ENCODE measurements around the gene PBX1. TPM values are rescaled to one million over a fixed set of nuclear protein-coding genes. Genes with fewer than 3 reads are reported as not detected.

The PBX1 gene
- total and polyA plus RNA-seq, 12 donors = 13.3 to 91.8 (median 62.7) TPM

DNA sequence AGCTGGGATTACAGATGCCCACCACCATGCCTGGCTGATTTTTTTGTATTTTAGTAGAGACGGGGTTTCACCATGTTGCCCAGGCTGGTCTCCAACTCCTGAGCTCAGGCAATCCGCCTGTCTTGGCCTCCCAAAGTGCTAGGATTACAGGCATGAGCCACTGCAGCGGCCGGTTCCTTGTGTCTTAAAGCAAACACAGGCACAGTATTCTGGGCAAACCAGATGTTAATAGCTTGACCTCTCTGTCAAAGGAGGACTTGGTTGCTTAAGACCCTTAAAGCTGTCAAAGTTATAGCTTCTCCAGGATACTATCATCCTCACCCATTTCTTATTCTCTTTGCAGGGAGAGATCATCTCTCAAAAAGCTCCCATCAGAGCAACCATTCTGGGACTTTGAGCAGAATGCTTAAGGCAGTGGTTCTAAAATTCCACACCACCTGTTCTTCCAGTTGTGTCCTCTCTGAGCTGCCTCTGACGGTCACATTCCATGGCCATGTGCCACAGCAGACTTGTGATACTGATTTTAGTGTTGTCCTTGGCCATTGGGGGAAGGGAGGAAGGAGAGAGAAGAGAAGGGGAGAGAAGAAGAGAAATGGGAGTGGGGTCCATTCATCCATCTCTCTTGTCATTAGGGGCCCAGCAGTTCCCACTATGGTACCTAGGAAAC lies 81.8 kb downstream of the PBX1 start:
- Histone ChIP-seq H3K4me3 (no peak overlapping the region), H3K4me1 (peaks cover 17 to 98% (median 83%) of the 10 kb centered on the region in 9 donors), H3K36me3 (no peaks in the 10 kb centered on the region), H3K9me3 (no peaks in the 10 kb centered on the region), H3K27ac (peak overlapping the region in 9 of 10 donors; percentile 3 to 87 (median 72)), H3K27me3 (no peaks in the 10 kb centered on the region)
- WGBS, 2 donors = 63 to 66% methylated on average over 5 of the region's 5 CpGs
- ATAC-seq (peak in 4 of 8 donors; percentile 2 to 18 (median 18)), DNase-seq (peak; percentile 30 to 38)
- intact Hi-C loops (cut with DNase I) = no loop called here
- TF ChIP-seq CTCF (IDR thresholded peaks at IDR 0.05) = no peak

DNA sequence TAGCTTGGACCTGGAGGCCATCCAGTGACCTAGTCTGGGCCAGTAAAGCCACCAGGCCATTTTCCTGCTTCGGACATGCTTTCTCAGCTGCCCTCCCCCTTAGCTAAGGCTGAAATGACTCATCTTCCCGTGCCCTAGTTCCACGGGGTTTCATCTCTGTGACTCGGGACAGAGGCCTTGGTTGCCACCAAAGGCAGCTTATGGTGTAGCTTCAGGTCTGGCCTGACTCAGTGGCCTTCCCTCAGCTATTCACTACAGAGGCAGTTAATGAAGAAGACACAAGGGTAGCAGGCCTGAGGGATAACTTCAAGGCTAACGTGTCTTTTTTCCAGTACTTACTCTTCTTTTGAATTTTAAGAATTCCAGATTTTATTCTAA lies 82.4 kb downstream of the PBX1 start:
- DNase-seq (peak in 1 of 2 donors; percentile 20), ATAC-seq (peak in 2 of 8 donors; percentile 2 to 26)
- H3K4me1 ChIP-seq = peaks cover 17 to 95% (median 78%) of the 10 kb centered on the region in 9 donors

DNA sequence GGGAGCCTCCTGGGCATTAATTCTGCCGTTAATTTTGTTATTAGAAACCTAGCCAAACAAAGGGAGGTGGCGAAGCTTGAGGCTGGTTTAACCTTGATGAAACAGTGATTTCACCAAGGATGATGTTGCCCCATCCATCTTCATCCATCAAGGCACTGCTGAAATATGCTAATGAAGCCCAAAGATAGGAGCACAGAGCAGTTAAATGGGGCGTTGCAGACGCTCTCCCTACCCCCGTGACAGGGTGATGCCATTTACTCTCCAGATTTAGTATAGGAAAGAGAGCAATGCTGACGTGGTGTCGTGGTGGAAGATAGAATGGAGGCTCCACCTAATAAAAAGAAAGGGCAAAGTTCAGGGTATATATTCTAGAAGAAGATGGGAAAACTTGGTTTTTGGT lies 84.0 kb downstream of the PBX1 start:
- WGBS, 2 donors = 72 to 79% methylated on average over 7 of the region's 7 CpGs
- H3K27me3 ChIP-seq = no peaks in the 10 kb centered on the region
- intact Hi-C loops (cut with DNase I) = no loop called here
- peaks cover 7 to 92% (median 72%) of the 10 kb centered on the region in 9 donors for H3K4me1 ChIP-seq
- TF ChIP-seq CTCF (IDR thresholded peaks at IDR 0.05) = no peak
- H3K9me3 ChIP-seq = no peaks in the 10 kb centered on the region
- no peak for DNase-seq
- H3K36me3 ChIP-seq = no peaks in the 10 kb centered on the region
- H3K27ac ChIP-seq = peak overlapping the region in 5 of 10 donors; percentile 14 to 75 (median 37)
- no peak for ATAC-seq
- H3K4me3 ChIP-seq = no peak overlapping the region

More for the DNA sequence above, 82.4 kb downstream of the PBX1 start:
- H3K27ac ChIP-seq = peak overlapping the region in 9 of 10 donors; percentile 3 to 87 (median 72)
- 67 to 69% methylated on average over 5 of the region's 5 CpGs for WGBS, 2 donors
- no peaks in the 10 kb centered on the region for H3K9me3 ChIP-seq
- H3K36me3 ChIP-seq = no peaks in the 10 kb centered on the region
- intact Hi-C loops (cut with DNase I) = no loop called here
- no peak overlapping the region for H3K4me3 ChIP-seq
- TF ChIP-seq CTCF (IDR thresholded peaks at IDR 0.05) = no peak
- H3K27me3 ChIP-seq = no peaks in the 10 kb centered on the region

DNA sequence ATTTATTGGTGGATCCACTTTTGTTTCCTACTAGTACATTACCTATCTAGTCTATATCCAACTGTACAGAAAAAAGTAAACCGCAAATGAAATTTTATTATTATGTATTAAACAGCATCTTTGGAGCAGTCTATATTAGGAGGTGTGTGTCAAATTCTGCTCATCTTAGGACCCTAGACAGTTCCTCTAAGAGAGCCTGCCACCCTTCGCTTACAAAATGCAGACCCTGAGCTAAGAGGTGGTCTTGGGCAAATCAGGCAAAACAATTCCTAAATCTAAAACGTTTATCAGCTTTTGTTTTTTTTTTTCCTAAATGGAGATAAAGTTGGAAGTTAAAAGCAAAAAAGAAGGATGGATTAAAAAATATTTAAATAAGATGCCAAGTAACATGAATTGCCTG lies 85.3 kb downstream of the PBX1 start:
- peaks cover 7 to 92% (median 71%) of the 10 kb centered on the region in 9 donors for H3K4me1 ChIP-seq
- H3K36me3 ChIP-seq = no peaks in the 10 kb centered on the region
- peak overlapping the region in 5 of 10 donors; percentile 17 to 69 (median 40) for H3K27ac ChIP-seq
- no peaks in the 10 kb centered on the region for H3K27me3 ChIP-seq
- WGBS, 2 donors = 74% methylated on average over 3 of the region's 3 CpGs
- no peak for DNase-seq
- H3K4me3 ChIP-seq = no peak overlapping the region
- no peak for ATAC-seq
- intact Hi-C loops (cut with DNase I) = no loop called here
- TF ChIP-seq CTCF (IDR thresholded peaks at IDR 0.05) = no peak
- no peaks in the 10 kb centered on the region for H3K9me3 ChIP-seq

All from heart right ventricle (tissue), 16 donors.